Loucy (cell line): ENCODE measurements around the gene CXCR6.

Experiments used
- H2AFZ ChIP-seq: fragments of 200-600 bp; sonication (generic); 2 replicates; pipeline ENCODE4 v1.6.0; 2016; ENCODE audit warnings: antibody characterized with exemption, mild to moderate bottlenecking, low read length, moderate library complexity
- H3F3A ChIP-seq: fragments of 200-600 bp; 2 replicates; pipeline ENCODE4 v1.6.0; 2016; ENCODE audit warnings: antibody characterized with exemption, low read depth, mild to moderate bottlenecking
- H3K27me3 ChIP-seq: fragments of 200-600 bp; sonication (generic); 2 replicates; pipeline ENCODE4 v1.6.1; 2014; ENCODE audit warnings: low read length, mild to moderate bottlenecking; ENCODE audit not compliant: insufficient read depth, poor library complexity, severe bottlenecking
- H3K36me3 ChIP-seq: fragments of 200-600 bp; sonication (generic); 2 replicates; pipeline ENCODE4 v1.6.1; 2016; ENCODE audit warnings: low read length; ENCODE audit not compliant: insufficient read depth
- H3K4me1 ChIP-seq: fragments of 200-600 bp; sonication (generic); 2 replicates; pipeline ENCODE4 v1.5.1; 2014; ENCODE audit warnings: low read length, mild to moderate bottlenecking; ENCODE audit not compliant: insufficient read depth, poor library complexity, severe bottlenecking
- H3K4me2 ChIP-seq: fragments of 200-600 bp; sonication (generic); 2 replicates; pipeline ENCODE4 v1.6.0; 2014; ENCODE audit warnings: antibody characterized with exemption, low read length, low read depth, mild to moderate bottlenecking; ENCODE audit not compliant: poor library complexity, severe bottlenecking
- H3K4me3 ChIP-seq: fragments of 200-600 bp; sonication (generic); 2 replicates; pipeline ENCODE4 v1.5.1; 2014; ENCODE audit warnings: low read length, mild to moderate bottlenecking, mixed read lengths; ENCODE audit not compliant: poor library complexity, severe bottlenecking
- H3K79me2 ChIP-seq: fragments of 200-600 bp; sonication (generic); 2 replicates; pipeline ENCODE4 v1.6.1; 2014; ENCODE audit warnings: low read length; ENCODE audit not compliant: insufficient read depth
- H3K9ac ChIP-seq: fragments of 200-600 bp; sonication (generic); 2 replicates; pipeline ENCODE4 v1.6.0; 2014; ENCODE audit warnings: mild to moderate bottlenecking, low read depth, low read length, moderate library complexity; ENCODE audit not compliant: poor library complexity, severe bottlenecking
- H3K9me2 ChIP-seq: fragments of 200-600 bp; sonication (generic); replicated peaks from 2 replicates; pipeline ENCODE4 v1.6.1; 2016; ENCODE audit warnings: low read depth, low read length, mixed read lengths
- H3K9me3 ChIP-seq: fragments of 200-600 bp; sonication (generic); 2 replicates; pipeline ENCODE4 v1.6.1; 2014; ENCODE audit warnings: mild to moderate bottlenecking, antibody characterized with exemption, low read length, low read depth; ENCODE audit not compliant: insufficient read depth
- H4K20me1 ChIP-seq: fragments of 200-600 bp; sonication (generic); 2 replicates; pipeline ENCODE4 v1.6.0; 2014; ENCODE audit warnings: antibody characterized with exemption, low read length, mild to moderate bottlenecking; ENCODE audit not compliant: insufficient read depth, poor library complexity, severe bottlenecking
- CTCF ChIP-seq: fragments of 200-600 bp; sonication (generic); conservative IDR thresholded peaks from 2 replicates; pipeline ENCODE4 v1.5.1; 2014; ENCODE audit warnings: mild to moderate bottlenecking, antibody characterized with exemption, low read length
- EZH2phosphoT487 ChIP-seq: fragments of 200-600 bp; IDR thresholded peaks from 2 replicates; pipeline ENCODE4 v1.6.1; 2018; ENCODE audit warnings: antibody characterized with exemption, mild to moderate bottlenecking, moderate library complexity, borderline replicate concordance

CXCR6 gene

GRCh38 chr3:45942051-45942825, 1.0 kb upstream of the CXCR6 start:
- no peaks in the 10 kb centered on the region for H4K20me1 ChIP-seq
- H3K79me2 ChIP-seq = no peaks in the 10 kb centered on the region
- H3K4me3 ChIP-seq = no peak overlapping the region
- H3K9me2 ChIP-seq = no peaks in the 10 kb centered on the region
- H3K9ac ChIP-seq = no peak overlapping the region
- no peaks in the 10 kb centered on the region for H3K9me3 ChIP-seq
- no peaks in the 10 kb centered on the region for H3F3A ChIP-seq
- peaks cover 26% of the 10 kb centered on the region for H3K4me1 ChIP-seq
- no peaks in the 10 kb centered on the region for H3K27me3 ChIP-seq
- peaks cover 11% of the 10 kb centered on the region; the same call in 1 of the 2 replicates for H3K36me3 ChIP-seq
- no peak for TF ChIP-seq CTCF
- TF ChIP-seq EZH2phosphoT487 = no peak
- H2AFZ ChIP-seq = no peak overlapping the region
- H3K4me2 ChIP-seq = no peak overlapping the region

- Histone ChIP-seq H3K27me3 (no peaks in the 10 kb centered on the region), H3F3A (no peaks in the 10 kb centered on the region), H3K4me1 (peaks cover 24% of the 10 kb centered on the region), H3K9ac (no peak overlapping the region), H3K9me3 (no peaks in the 10 kb centered on the region), H3K4me2 (no peak overlapping the region), H4K20me1 (no peaks in the 10 kb centered on the region), H3K36me3 (peaks cover 19% of the 10 kb centered on the region; the same call in 1 of the 2 replicates), H3K79me2 (no peaks in the 10 kb centered on the region), H2AFZ (no peak overlapping the region), H3K4me3 (no peak overlapping the region), H3K9me2 (no peaks in the 10 kb centered on the region)
- TF ChIP-seq CTCF (no peak), EZH2phosphoT487 (no peak)
Observed at GRCh38 chr3:45944830-45945620, 1.8 kb downstream of the CXCR6 start.

GRCh38 chr3:45946307-45946706, 3.0 kb downstream of the CXCR6 start:
- no peak overlapping the region for H3K4me2 ChIP-seq
- H3K9me2 ChIP-seq = no peaks in the 10 kb centered on the region
- H3K79me2 ChIP-seq = no peaks in the 10 kb centered on the region
- no peaks in the 10 kb centered on the region for H4K20me1 ChIP-seq
- no peaks in the 10 kb centered on the region for H3K27me3 ChIP-seq
- no peak overlapping the region for H3K9ac ChIP-seq
- H3K9me3 ChIP-seq = no peaks in the 10 kb centered on the region
- no peak overlapping the region for H3K4me3 ChIP-seq
- H3F3A ChIP-seq = no peaks in the 10 kb centered on the region
- H3K36me3 ChIP-seq = peaks cover 23% of the 10 kb centered on the region; the same call in 1 of the 2 replicates
- H3K4me1 ChIP-seq = peaks cover 27% of the 10 kb centered on the region
- no peak for TF ChIP-seq EZH2phosphoT487
- TF ChIP-seq CTCF = peak; percentile 30; the same call in 1 of the 2 replicates
- H2AFZ ChIP-seq = no peak overlapping the region
